Adrenal gland (tissue), 12 donors: ENCODE results near the gene DLG2. TPM values are rescaled to one million over a fixed set of nuclear protein-coding genes. Genes with fewer than 3 reads are reported as not detected.

Experiments used
- DNase-seq, 7 donors: peaks; one replicate each; pipeline ENCODE4 v3.0.0-alpha.2; 2019 to 2020
- H3K27ac ChIP-seq, 5 donors: fragments of 200-600 bp; sonication (generic) in 4 of 5; 1 replicate in 3 of 5; 2 replicates in 2 of 5; pipeline versions ENCODE4 v1.5.1 to v1.8.0; 2016 to 2020; ENCODE audit warnings: mild to moderate bottlenecking in 1 of 5
- H3K27me3 ChIP-seq: fragments of 200-600 bp; 2 replicates; pipeline ENCODE4 v1.8.0; 2021
- H3K36me3 ChIP-seq, 2 donors: fragments of 200-600 bp; replicated peaks in 1 of 2; 1 replicate in 1 of 2; 2 replicates in 1 of 2; pipeline versions ENCODE4 v1.5.1 to v1.8.0; 2018 to 2022
- H3K4me1 ChIP-seq, 2 donors: fragments of 200-600 bp; replicated peaks in 1 of 2; 1 replicate in 1 of 2; 2 replicates in 1 of 2; pipeline versions ENCODE4 v1.5.1 to v1.8.0; 2018 to 2021
- H3K4me3 ChIP-seq, 4 donors: fragments of 200-600 bp; sonication (generic) in 3 of 4; one replicate each; pipeline ENCODE4 v1.5.1; 2016 to 2018
- H3K9me3 ChIP-seq, 3 donors: fragments of 200-600 bp; sonication (generic) in 1 of 3; replicated peaks in 1 of 3; 1 replicate in 2 of 3; 2 replicates in 1 of 3; pipeline versions ENCODE4 v1.5.1 to v1.8.0; 2016 to 2021
- POLR2A ChIP-seq, 2 donors: fragments of 450-650 bp; IDR thresholded peaks; one replicate each; pipeline ENCODE4 v1.6.1; 2017; ENCODE audit warnings: antibody characterized with exemption in 2 of 2, mild to moderate bottlenecking in 2 of 2, moderate library complexity in 1 of 2
- WGBS, 4 donors: extraction: QIAGEN DNeasy Blood & Tissue Kit in 2 of 4; methylation state at CpG; one replicate each; pipeline versions ENCODE4 v1.1.5 to v1.1.7; 2013 to 2017; 5-methylcytosine and 5-hydroxymethylcytosine counted together
- intact Hi-C, 2 donors: fragments of 100-400 bp; cut with DNase I; formaldehyde crosslinking; loops; one replicate each; pipeline versions ENCODE4 v1.14.1 to v1.15.0; 2022 to 2023
- polyA plus RNA-seq, 3 donors: library from polyadenylated mRNA; stranded (reverse); fragments of 200-250 nt in 2 of 3; fragments of 350-450 nt in 1 of 3; fragmentation: Illumina TruSeq in 1 of 3; extraction: RNeasy Lipid Tissue Mini Kit (QIAGEN cat#74804) in 1 of 3; gene quantifications; one replicate each; pipeline ENCODE4 v1.2.3, GENCODE V29; 2013 to 2014
- total RNA-seq, 9 donors: library from RNA; depleted of rRNA in 4 of 9; stranded (reverse); fragments of >200 nt in 4 of 9; fragments of 120-200 nt in 1 of 9; fragmentation: NEBNext Ultra II Directional in 1 of 9; extraction: Animal tissue kit (Norgen Biotek cat#: 25700) in 1 of 9; gene quantifications; one replicate each; pipeline versions ENCODE4 v1.1.0 to v1.2.4, GENCODE V29; 2013 to 2023
- TF ChIP-seq, protein P1 (sequence below), 6 experiments: fragments of 450-650 bp in 4 of 6; fragments of 200-600 bp in 2 of 6; sonication (generic) in 1 of 6; IDR thresholded peaks; 1 replicate in 5 of 6; 2 replicates in 1 of 6; pipeline versions ENCODE4 v1.5.1 to v1.8.0; 2016 to 2021; ENCODE audit warnings: antibody characterized with exemption in 6 of 6, mild to moderate bottlenecking in 2 of 6, moderate library complexity in 1 of 6
- donor health status: healthy with polysubstance abuse.
- donor health status: Bipolar disorder and iron deficiency.
- donor health status: DM: yes; HTN: yes; CAD: no.
- donor health status: DM: no; HTN: no; CAD: no.
- donor health status: DM: no; HTN: no; CAD: no.
- donor health status: DM: yes; HTN: yes; CAD: no.

The DLG2 gene
- total and polyA plus RNA-seq, 12 donors, result 8.3 to 101 (median 37.5) TPM

DNA sequence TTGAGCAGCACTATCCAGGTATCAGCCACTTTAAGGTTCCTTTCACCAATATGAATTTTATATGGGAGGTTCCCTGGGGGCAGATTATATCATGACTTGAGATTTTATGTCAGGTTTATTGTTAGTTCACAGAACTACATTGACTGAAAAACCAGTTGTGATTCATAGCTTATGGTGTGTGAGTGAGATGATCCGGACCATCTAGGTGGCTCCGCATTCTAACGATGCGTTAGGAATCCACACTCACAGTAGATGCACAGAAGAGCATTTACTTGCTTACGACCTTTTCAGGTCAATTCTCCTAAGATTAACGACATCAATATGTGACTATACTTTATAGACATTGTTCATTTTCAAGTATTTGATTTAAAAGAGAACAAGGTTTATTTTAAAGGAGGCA lies 1356.7 kb downstream of the DLG2 start:
- no peak for DNase-seq
- H3K27ac ChIP-seq, result no peak overlapping the region
- intact Hi-C loops, result no loop called here
- H3K9me3 ChIP-seq, result no peaks in the 10 kb centered on the region
- no peaks in the 10 kb centered on the region for H3K36me3 ChIP-seq
- no peaks in the 10 kb centered on the region for H3K4me1 ChIP-seq
- no peak for TF ChIP-seq POLR2A (IDR thresholded peaks at IDR 0.05)
- TF ChIP-seq, protein P1, sequence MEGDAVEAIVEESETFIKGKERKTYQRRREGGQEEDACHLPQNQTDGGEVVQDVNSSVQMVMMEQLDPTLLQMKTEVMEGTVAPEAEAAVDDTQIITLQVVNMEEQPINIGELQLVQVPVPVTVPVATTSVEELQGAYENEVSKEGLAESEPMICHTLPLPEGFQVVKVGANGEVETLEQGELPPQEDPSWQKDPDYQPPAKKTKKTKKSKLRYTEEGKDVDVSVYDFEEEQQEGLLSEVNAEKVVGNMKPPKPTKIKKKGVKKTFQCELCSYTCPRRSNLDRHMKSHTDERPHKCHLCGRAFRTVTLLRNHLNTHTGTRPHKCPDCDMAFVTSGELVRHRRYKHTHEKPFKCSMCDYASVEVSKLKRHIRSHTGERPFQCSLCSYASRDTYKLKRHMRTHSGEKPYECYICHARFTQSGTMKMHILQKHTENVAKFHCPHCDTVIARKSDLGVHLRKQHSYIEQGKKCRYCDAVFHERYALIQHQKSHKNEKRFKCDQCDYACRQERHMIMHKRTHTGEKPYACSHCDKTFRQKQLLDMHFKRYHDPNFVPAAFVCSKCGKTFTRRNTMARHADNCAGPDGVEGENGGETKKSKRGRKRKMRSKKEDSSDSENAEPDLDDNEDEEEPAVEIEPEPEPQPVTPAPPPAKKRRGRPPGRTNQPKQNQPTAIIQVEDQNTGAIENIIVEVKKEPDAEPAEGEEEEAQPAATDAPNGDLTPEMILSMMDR (IDR thresholded peaks at IDR 0.05), result no peak
- 88 to 91% (median 89%) methylated on average over 6 of the region's 6 CpGs for WGBS, 4 donors
- H3K4me3 ChIP-seq, result no peak overlapping the region
- no peaks in the 10 kb centered on the region for H3K27me3 ChIP-seq

DNA sequence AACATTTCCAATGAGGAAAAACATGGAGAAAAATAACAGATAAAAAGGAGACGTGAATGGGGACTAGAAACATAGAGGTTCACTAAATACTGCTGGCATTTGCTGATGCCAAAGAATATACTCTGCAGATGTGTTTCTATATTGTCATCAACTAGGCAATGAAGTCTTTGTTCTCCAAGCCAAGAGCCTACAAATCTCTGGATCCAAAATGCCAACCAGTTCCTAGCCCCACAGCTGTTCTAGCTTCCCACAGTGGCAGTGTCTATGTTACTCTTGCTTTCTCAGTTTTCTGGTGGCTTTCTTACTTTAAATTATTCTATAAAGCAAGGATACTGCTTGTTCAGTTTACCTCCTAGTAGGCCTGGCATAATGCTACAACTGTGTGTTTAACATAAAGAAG lies 1363.1 kb downstream of the DLG2 start:
- H3K9me3 ChIP-seq, result no peaks in the 10 kb centered on the region
- intact Hi-C loops, result loop anchor here in 1 of 2 donors (5.0 kb wide), 1 partner anchor 427 kb away; no protein-coding TSS in a partner anchor
- TF ChIP-seq, protein P1 (IDR thresholded peaks at IDR 0.05), result no peak
- TF ChIP-seq POLR2A (IDR thresholded peaks at IDR 0.05), result no peak
- DNase-seq, result no peak
- no peaks in the 10 kb centered on the region for H3K27me3 ChIP-seq
- H3K36me3 ChIP-seq, result no peaks in the 10 kb centered on the region
- H3K4me3 ChIP-seq, result no peak overlapping the region
- H3K27ac ChIP-seq, result no peak overlapping the region
- no peaks in the 10 kb centered on the region for H3K4me1 ChIP-seq
- 78 to 88% (median 86%) methylated on average over 1 of the region's 1 CpG for WGBS, 4 donors

DNA sequence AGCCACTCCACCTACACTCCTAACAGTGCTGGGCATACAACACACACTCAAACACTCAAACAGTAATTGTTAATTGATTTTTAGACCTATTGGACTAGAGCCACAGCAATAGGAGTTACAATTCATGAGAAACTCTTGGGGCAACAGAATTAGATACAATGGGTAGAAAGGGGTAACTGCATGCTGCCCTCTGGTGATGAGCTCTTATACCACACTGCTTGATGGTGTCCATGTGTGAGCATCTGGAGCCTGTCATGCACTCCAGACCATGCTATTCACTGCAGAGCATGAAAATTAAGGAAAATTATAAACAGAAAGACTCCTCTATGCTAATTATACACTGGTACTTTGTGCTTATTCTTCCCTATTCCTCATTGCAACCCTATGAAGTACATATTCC lies 1365.4 kb downstream of the DLG2 start:
- intact Hi-C loops, result loop anchor here in 1 of 2 donors (5.0 kb wide), 1 partner anchor 424 kb away; no protein-coding TSS in a partner anchor

DNA sequence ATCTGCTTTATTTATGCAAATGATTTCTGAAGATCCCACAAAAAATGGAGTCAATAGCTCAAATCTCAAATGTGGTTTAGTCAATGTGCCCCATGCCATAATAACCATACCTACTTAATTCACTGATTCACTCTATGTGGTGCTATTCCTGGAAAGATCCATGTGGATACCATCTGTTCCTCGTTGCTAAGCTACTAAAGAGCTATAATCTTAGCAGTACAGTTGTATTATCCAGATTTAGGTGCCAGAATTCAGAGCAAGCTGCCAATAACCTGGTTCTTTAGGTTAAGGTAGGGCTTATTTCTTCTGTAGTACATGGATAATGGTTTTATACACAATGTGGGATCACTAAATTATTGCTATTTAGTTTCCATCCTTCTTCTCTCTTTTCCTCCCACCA lies 1366.3 kb downstream of the DLG2 start:
- 65 to 76% (median 71%) methylated on average over 1 of the region's 1 CpG for WGBS, 4 donors
- no peaks in the 10 kb centered on the region for H3K36me3 ChIP-seq
- no peaks in the 10 kb centered on the region for H3K4me1 ChIP-seq
- no peak for DNase-seq
- no peak overlapping the region for H3K27ac ChIP-seq
- H3K9me3 ChIP-seq, result no peaks in the 10 kb centered on the region
- intact Hi-C loops, result loop anchor here in 1 of 2 donors (5.0 kb wide), 1 partner anchor 424 kb away; no protein-coding TSS in a partner anchor
- no peaks in the 10 kb centered on the region for H3K27me3 ChIP-seq
- TF ChIP-seq, protein P1 (IDR thresholded peaks at IDR 0.05), result no peak
- no peak for TF ChIP-seq POLR2A (IDR thresholded peaks at IDR 0.05)
- H3K4me3 ChIP-seq, result no peak overlapping the region

More for the DNA sequence above, 1365.4 kb downstream of the DLG2 start:
- no peaks in the 10 kb centered on the region for H3K27me3 ChIP-seq
- H3K4me3 ChIP-seq, result no peak overlapping the region
- H3K36me3 ChIP-seq, result no peaks in the 10 kb centered on the region
- peak in 5 of 7 donors; percentile 15 to 65 (median 39) for DNase-seq
- H3K9me3 ChIP-seq, result no peaks in the 10 kb centered on the region
- H3K27ac ChIP-seq, result no peak overlapping the region
- no peak for TF ChIP-seq POLR2A (IDR thresholded peaks at IDR 0.05)
- TF ChIP-seq, protein P1 (IDR thresholded peaks at IDR 0.05), result peak in 4 of 6 experiments; percentile 27 to 43 (median 32)
- H3K4me1 ChIP-seq, result no peaks in the 10 kb centered on the region
